C4-2B (cell line): Measurements from ENCODE around the gene NRBF2.
"Not testable (repeated sequence)": the region's sequence is repeated elsewhere in the genome, so short reads cannot be mapped to it uniquely, and the experiment has no call there.

Source experiments
- ZFX ChIP-seq: fragments of 450-650 bp; IDR thresholded peaks from 2 replicates; pipeline ENCODE4 v1.6.1; 2017
- TF ChIP-seq, protein P1 (sequence below): fragments of 450-650 bp; conservative IDR thresholded peaks from 2 replicates; pipeline ENCODE4 v1.5.1; 2017; ENCODE audit warnings: mild to moderate bottlenecking

DNA sequence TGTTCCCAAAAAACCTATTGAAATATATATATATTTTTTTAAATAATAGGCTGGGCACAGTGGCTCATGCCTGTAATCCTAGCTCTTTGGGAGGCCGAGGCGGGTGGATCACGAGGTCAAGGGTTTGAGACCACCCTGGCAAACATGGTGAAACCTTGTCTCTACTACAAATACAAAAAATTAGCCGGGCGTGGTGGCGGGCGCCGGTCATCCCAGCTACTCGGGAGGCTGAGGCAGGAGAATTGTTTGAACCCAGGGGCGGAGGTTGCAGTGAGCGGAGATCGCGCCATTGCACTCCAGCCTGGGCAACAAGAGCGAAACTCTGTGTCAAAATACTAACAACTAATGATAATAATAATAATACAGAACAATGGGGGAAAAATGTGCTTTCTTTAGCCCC lies 49.7 kb upstream of the NRBF2 start:
- TF ChIP-seq, protein P1, sequence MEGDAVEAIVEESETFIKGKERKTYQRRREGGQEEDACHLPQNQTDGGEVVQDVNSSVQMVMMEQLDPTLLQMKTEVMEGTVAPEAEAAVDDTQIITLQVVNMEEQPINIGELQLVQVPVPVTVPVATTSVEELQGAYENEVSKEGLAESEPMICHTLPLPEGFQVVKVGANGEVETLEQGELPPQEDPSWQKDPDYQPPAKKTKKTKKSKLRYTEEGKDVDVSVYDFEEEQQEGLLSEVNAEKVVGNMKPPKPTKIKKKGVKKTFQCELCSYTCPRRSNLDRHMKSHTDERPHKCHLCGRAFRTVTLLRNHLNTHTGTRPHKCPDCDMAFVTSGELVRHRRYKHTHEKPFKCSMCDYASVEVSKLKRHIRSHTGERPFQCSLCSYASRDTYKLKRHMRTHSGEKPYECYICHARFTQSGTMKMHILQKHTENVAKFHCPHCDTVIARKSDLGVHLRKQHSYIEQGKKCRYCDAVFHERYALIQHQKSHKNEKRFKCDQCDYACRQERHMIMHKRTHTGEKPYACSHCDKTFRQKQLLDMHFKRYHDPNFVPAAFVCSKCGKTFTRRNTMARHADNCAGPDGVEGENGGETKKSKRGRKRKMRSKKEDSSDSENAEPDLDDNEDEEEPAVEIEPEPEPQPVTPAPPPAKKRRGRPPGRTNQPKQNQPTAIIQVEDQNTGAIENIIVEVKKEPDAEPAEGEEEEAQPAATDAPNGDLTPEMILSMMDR = not testable (repeated sequence)
- not testable (repeated sequence) for TF ChIP-seq ZFX
